SU-DHL-6 (cell line): Measurements from ENCODE around the gene RARG.

Experiments used
- EZH2phosphoT487 ChIP-seq: fragments of 200-600 bp; sonication (generic), shearing (Covaris generic); conservative IDR thresholded peaks from 2 replicates; pipeline ENCODE4 v1.6.1; 2018; ENCODE audit warnings: mild to moderate bottlenecking, antibody characterized with exemption, low read length, moderate library complexity, mixed read lengths
- TF ChIP-seq, protein P1 (sequence below): fragments of 200-600 bp; sonication (generic); IDR thresholded peaks from one replicate; pipeline ENCODE4 v1.5.1; 2017; ENCODE audit warnings: antibody characterized with exemption, mild to moderate bottlenecking, low read length, moderate library complexity; ENCODE audit not compliant: insufficient read depth, poor library complexity, severe bottlenecking

DNA sequence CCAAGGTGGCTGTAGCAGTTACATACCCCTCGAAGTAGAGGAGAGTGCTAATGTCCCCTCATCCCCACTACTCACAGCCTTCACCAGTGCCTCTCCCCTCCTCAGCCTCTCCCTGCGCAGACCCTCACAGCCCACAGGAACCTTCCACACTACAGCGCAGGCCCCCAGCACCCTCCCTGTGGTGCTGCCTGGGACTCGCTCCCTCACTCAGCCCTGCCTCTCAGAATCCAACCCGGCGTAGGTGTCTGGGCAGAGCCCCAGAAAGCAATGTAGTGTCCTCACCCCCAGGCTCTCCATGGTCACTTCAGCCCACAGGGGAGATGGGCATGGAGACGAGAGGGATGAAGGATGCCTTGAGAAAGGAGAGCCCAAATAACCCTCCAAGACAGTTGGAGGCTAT, 62.4 kb downstream of the RARG start:
- TF ChIP-seq, protein P1, sequence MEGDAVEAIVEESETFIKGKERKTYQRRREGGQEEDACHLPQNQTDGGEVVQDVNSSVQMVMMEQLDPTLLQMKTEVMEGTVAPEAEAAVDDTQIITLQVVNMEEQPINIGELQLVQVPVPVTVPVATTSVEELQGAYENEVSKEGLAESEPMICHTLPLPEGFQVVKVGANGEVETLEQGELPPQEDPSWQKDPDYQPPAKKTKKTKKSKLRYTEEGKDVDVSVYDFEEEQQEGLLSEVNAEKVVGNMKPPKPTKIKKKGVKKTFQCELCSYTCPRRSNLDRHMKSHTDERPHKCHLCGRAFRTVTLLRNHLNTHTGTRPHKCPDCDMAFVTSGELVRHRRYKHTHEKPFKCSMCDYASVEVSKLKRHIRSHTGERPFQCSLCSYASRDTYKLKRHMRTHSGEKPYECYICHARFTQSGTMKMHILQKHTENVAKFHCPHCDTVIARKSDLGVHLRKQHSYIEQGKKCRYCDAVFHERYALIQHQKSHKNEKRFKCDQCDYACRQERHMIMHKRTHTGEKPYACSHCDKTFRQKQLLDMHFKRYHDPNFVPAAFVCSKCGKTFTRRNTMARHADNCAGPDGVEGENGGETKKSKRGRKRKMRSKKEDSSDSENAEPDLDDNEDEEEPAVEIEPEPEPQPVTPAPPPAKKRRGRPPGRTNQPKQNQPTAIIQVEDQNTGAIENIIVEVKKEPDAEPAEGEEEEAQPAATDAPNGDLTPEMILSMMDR = no peak
- TF ChIP-seq EZH2phosphoT487 = no peak
